ENCODE measurements around the gene MTX1.
A peak's percentile ranks its signal among the peaks of the same experiment; 100 is the strongest.

Gene MTX1

GRCh38 chr1:155255243-155256007 is 46.9 kb downstream of the MTX1 start, which contains the start of gene ENTREP3:
Gene ENTREP3, minus strand, starts transcription at chr1:155255483. Its CDS starts 606 bp downstream, at chr1:155254877.
- no peak for TF ChIP-seq CTCF (conservative IDR thresholded peaks at IDR 0.05; ENCODE audit: low read depth, low read length)

GRCh38 chr1:155256058-155256852 is 47.8 kb downstream of the MTX1 start:
- no peak overlapping the region for H3K4me3 ChIP-seq (ENCODE audit: low read depth, low read length)
- no peak for DNase-seq (ENCODE audit: low read depth)
- TF ChIP-seq CTCF (conservative IDR thresholded peaks at IDR 0.05; ENCODE audit: low read depth, low read length), result no peak

More at GRCh38 chr1:155255243-155256007, 46.9 kb downstream of the MTX1 start, which contains the start of gene ENTREP3:
- DNase-seq (ENCODE audit: low read depth), result peak; percentile 82
- peak within 1 kb of the TSS; percentile 85 for H3K4me3 ChIP-seq (ENCODE audit: low read depth, low read length)

- no peak for TF ChIP-seq CTCF (conservative IDR thresholded peaks at IDR 0.05; ENCODE audit: low read depth, low read length)
- no peak overlapping the region for H3K4me3 ChIP-seq (ENCODE audit: low read depth, low read length)
- no peak for DNase-seq (ENCODE audit: low read depth)
Observed at GRCh38 chr1:155260276-155260675, 51.8 kb downstream of the MTX1 start.

GRCh38 chr1:155261493-155261851 is 53.0 kb downstream of the MTX1 start:
- no peak for TF ChIP-seq CTCF (conservative IDR thresholded peaks at IDR 0.05; ENCODE audit: low read depth, low read length)
- DNase-seq (ENCODE audit: low read depth), result no peak
- H3K4me3 ChIP-seq (ENCODE audit: low read depth, low read length), result peak overlapping the region; percentile 94

GRCh38 chr1:155261852-155262673 is 53.6 kb downstream of the MTX1 start, which contains the start of gene SCAMP3:
Gene SCAMP3, minus strand, starts transcription at chr1:155262360. Its CDS starts 209 bp downstream, at chr1:155262151.
- DNase-seq (ENCODE audit: low read depth), result peak; percentile 99
- no peak for TF ChIP-seq CTCF (conservative IDR thresholded peaks at IDR 0.05; ENCODE audit: low read depth, low read length)

GRCh38 chr1:155263067-155263466 is 54.6 kb downstream of the MTX1 start:
- TF ChIP-seq CTCF (conservative IDR thresholded peaks at IDR 0.05; ENCODE audit: low read depth, low read length), result no peak
- H3K4me3 ChIP-seq (ENCODE audit: low read depth, low read length), result no peak overlapping the region
- no peak for DNase-seq (ENCODE audit: low read depth)

More at GRCh38 chr1:155261852-155262673, 53.6 kb downstream of the MTX1 start, which contains the start of gene SCAMP3:
- H3K4me3 ChIP-seq (ENCODE audit: low read depth, low read length), result peak within 1 kb of the TSS; percentile 94
